ENCODE measurements around the gene NSUN4. TPM values are rescaled to one million over a fixed set of nuclear protein-coding genes. Genes with fewer than 3 reads are reported as not detected.

NSUN4 gene
- total and polyA plus RNA-seq, 2 of the 13 experiments (the other 11 are each of a cell fraction or from before 2014, with no cell fraction given), result 21.5 to 23.5 TPM

DNA sequence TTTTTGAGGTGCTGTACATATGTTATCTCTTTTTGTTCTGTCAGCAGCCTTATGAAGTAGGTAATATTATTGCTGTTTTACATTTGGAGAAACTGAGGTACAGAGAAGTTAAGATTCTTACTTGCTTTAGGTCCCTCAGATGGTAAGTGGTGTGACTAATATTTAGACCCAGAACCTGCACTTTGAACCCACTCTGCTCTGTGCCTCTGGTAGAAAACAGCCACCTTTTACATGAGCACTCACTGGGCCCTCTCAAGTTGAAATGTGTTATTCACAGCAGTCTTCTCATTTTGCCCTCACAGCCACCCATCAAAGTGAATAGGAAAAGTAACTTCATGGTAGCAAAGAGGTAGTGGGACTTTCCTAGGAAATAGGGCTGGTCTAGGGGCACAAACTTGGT, 4.7 kb downstream of the NSUN4 start:
- intact Hi-C loops (cut with micrococcal nuclease; ENCODE audit: unreplicated experiment) (no loop called here), in situ Hi-C loops (cut with HindIII; ENCODE audit: extremely low pct_ligation_motif_present, low pct_unique_long_range_greater_than_20kb) (no loop called here)
- no TSS peak for BruUV-seq (replicated peaks)
- peaks cover 6 to 36% of the 10 kb centered on the region in 2 experiments; a peak in 4 of 5 replicates for H3K36me3 ChIP-seq (replicated peaks in 1 of 2; ENCODE audit: control insufficient read depth in 1 of 2, insufficient read depth in 2 of 2, low read length in 2 of 2)
- peaks cover 57% of the 10 kb centered on the region for H3K4me1 ChIP-seq (ENCODE audit: insufficient read depth, low read length)
- no peak overlapping the region for H2AFZ ChIP-seq (ENCODE audit: low read length)
- H3K4me2 ChIP-seq (ENCODE audit: low read depth, low read length), result peak overlapping the region; percentile 51
- H3K27ac ChIP-seq (ENCODE audit: extremely low read length, insufficient read depth, low read length), result peak overlapping the region; percentile 50
- H3K4me3 ChIP-seq (replicated peaks in 1 of 3; ENCODE audit: insufficient read depth in 1 of 3, low read depth in 2 of 3, low read length in 3 of 3), result peak overlapping the region in 1 of 3 experiments; percentile 4; a peak in 1 of 6 replicates
- FAIRE-seq (peak; percentile 40), DNase-seq (ENCODE audit: low spot score) (peak; percentile 45), ATAC-seq (peak; percentile 15; the same call in 1 of the 3 replicates)
- ChIA-PET POLR2A (interaction anchor here (2.3 kb wide), 1 partner anchor 42 kb away, joined by 6 read pairs; the partner anchor contains the start of genes LRRC41 and UQCRH), CTCF (ENCODE audit: low intra/inter-chr PET ratio, low total read pairs) (interaction anchor here (5.6 kb wide), 1 partner anchor 11 kb away, joined by 47 read pairs; no protein-coding TSS in a partner anchor)
- H3K27me3 ChIP-seq (ENCODE audit: control insufficient read depth in 1 of 2, insufficient read depth in 2 of 2, low read length in 2 of 2), result no peaks in the 10 kb centered on the region; a peak in 1 of 5 replicates
- peaks cover 17% of the 10 kb centered on the region for H3K79me2 ChIP-seq (ENCODE audit: insufficient read depth, low read length)
- H3K9me3 ChIP-seq (ENCODE audit: low read length), result no peaks in the 10 kb centered on the region
- H4K20me1 ChIP-seq (ENCODE audit: insufficient read depth, low read length), result no peaks in the 10 kb centered on the region
- H3K9ac ChIP-seq (ENCODE audit: insufficient read depth, low read depth, low read length), result peak overlapping the region; percentile 31; the same call in 1 of the 2 replicates
- TF ChIP-seq ZNF775 (CRISPR knock-in tag; IDR thresholded peaks at IDR 0.05; ENCODE audit: borderline replicate concordance), result no peak
- TF ChIP-seq PAXIP1 (CRISPR knock-in tag; conservative IDR thresholded peaks at IDR 0.05), result 0 out of 2 replicates have a peak, but pooled peaks have one; percentile 22
- no peak for TF ChIP-seq JUN (CRISPR knock-in tag; IDR thresholded peaks at IDR 0.05)
- no peak for TF ChIP-seq CCAR2 (optimal IDR thresholded peaks at IDR 0.05; ENCODE audit: low read depth, low read length)
- TF ChIP-seq, protein P1, sequence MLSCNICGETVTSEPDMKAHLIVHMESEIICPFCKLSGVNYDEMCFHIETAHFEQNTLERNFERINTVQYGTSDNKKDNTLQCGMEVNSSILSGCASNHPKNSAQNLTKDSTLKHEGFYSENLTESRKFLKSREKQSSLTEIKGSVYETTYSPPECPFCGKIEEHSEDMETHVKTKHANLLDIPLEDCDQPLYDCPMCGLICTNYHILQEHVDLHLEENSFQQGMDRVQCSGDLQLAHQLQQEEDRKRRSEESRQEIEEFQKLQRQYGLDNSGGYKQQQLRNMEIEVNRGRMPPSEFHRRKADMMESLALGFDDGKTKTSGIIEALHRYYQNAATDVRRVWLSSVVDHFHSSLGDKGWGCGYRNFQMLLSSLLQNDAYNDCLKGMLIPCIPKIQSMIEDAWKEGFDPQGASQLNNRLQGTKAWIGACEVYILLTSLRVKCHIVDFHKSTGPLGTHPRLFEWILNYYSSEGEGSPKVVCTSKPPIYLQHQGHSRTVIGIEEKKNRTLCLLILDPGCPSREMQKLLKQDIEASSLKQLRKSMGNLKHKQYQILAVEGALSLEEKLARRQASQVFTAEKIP (CRISPR knock-in tag; IDR thresholded peaks at IDR 0.05; ENCODE audit: borderline replicate concordance), result no peak
- TF ChIP-seq, protein P2, sequence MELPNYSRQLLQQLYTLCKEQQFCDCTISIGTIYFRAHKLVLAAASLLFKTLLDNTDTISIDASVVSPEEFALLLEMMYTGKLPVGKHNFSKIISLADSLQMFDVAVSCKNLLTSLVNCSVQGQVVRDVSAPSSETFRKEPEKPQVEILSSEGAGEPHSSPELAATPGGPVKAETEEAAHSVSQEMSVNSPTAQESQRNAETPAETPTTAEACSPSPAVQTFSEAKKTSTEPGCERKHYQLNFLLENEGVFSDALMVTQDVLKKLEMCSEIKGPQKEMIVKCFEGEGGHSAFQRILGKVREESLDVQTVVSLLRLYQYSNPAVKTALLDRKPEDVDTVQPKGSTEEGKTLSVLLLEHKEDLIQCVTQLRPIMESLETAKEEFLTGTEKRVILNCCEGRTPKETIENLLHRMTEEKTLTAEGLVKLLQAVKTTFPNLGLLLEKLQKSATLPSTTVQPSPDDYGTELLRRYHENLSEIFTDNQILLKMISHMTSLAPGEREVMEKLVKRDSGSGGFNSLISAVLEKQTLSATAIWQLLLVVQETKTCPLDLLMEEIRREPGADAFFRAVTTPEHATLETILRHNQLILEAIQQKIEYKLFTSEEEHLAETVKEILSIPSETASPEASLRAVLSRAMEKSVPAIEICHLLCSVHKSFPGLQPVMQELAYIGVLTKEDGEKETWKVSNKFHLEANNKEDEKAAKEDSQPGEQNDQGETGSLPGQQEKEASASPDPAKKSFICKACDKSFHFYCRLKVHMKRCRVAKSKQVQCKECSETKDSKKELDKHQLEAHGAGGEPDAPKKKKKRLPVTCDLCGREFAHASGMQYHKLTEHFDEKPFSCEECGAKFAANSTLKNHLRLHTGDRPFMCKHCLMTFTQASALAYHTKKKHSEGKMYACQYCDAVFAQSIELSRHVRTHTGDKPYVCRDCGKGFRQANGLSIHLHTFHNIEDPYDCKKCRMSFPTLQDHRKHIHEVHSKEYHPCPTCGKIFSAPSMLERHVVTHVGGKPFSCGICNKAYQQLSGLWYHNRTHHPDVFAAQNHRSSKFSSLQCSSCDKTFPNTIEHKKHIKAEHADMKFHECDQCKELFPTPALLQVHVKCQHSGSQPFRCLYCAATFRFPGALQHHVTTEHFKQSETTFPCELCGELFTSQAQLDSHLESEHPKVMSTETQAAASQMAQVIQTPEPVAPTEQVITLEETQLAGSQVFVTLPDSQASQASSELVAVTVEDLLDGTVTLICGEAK (IDR thresholded peaks at IDR 0.05), result no peak
- TF ChIP-seq, protein P2 (CRISPR knock-in tag; IDR thresholded peaks at IDR 0.05), result no peak
- no peak for TF ChIP-seq TEAD2 (CRISPR knock-in tag; IDR thresholded peaks at IDR 0.05)
- no peak for TF ChIP-seq ZNF33A (CRISPR knock-in tag; IDR thresholded peaks at IDR 0.05; ENCODE audit: borderline replicate concordance)
- TF ChIP-seq KLF12 (CRISPR knock-in tag; IDR thresholded peaks at IDR 0.05; ENCODE audit: borderline replicate concordance), result no peak

Measured in HepG2 (cell line).